GM19468 (cell line): Measurements from ENCODE around the gene BST1.

Source experiments
- ATAC-seq: cut with Tn5 transposase; IDR thresholded peaks from one replicate; pipeline ENCODE4 v1.9.1; 2021; ENCODE audit warnings: mild to moderate bottlenecking, moderate library complexity, moderate number of reproducible peaks; ENCODE audit not compliant: unreplicated experiment; ENCODE audit errors: extremely low read depth

Gene BST1

GRCh38 chr4:15771216-15772058, 68.6 kb downstream of the BST1 start:
- peak; percentile 74 for ATAC-seq

GRCh38 chr4:15774020-15774420, 71.2 kb downstream of the BST1 start:
- no peak for ATAC-seq

GRCh38 chr4:15776871-15777648, 74.2 kb downstream of the BST1 start:
- ATAC-seq, result no peak

- ATAC-seq, result no peak
Observed at GRCh38 chr4:15777697-15778288, 74.9 kb downstream of the BST1 start.

GRCh38 chr4:15778289-15779241, 75.7 kb downstream of the BST1 start, which contains the start of gene CD38:
Gene CD38 (plus strand): TSS chr4:15778328. CDS start chr4:15778415, 87 bp downstream.
- peak; percentile 36 for ATAC-seq

- no peak for ATAC-seq
Observed at GRCh38 chr4:15779306-15779705, 76.4 kb downstream of the BST1 start.

- ATAC-seq, result no peak
Observed at GRCh38 chr4:15779809-15780208, 76.9 kb downstream of the BST1 start.

- peak; percentile 8 for ATAC-seq
Observed at GRCh38 chr4:15781427-15782095, 78.7 kb downstream of the BST1 start.
